Measurements from ENCODE around the gene PPM1E. TPM values are rescaled to one million over a fixed set of nuclear protein-coding genes. Genes with fewer than 3 reads are reported as not detected.
"Not testable (repeated sequence)": the region's sequence is repeated elsewhere in the genome, so short reads cannot be mapped to it uniquely, and the experiment has no call there.

Gene PPM1E
- total RNA-seq, 1 donor from 2014 or later, result 0.31 TPM

DNA sequence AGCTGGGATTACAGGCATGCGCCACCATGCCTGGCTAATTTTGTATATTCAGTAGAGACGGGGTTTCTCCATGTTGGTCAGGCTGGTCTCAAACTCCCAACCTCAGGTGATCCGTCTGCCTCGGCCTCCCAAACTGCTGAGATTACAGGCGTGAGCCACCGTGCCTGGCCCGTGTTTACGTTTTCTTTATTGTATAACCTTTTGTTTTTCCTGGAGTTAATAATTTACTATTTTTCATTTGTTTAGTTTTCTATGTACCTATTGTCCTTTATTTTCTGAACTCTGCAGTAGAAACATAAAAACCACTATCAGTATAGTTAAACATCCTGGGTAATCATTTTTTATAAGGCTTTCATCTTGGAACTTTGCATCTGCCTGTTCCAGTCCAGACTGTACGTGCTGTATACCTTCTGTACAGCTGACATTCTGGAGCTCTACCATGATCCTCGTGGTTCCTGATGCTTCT lies 73.6 kb downstream of the PPM1E start:
- Mint-ChIP-seq H3K4me1 (no peaks in the 10 kb centered on the region), H3K9me3 (peaks cover 18% of the 10 kb centered on the region), H3K4me3 (no peak overlapping the region), H3K27me3 (ENCODE audit: low read depth) (no peaks in the 10 kb centered on the region), H3K27ac (no peak overlapping the region), H3K36me3 (no peaks in the 10 kb centered on the region)
- TF ChIP-seq, protein P1, sequence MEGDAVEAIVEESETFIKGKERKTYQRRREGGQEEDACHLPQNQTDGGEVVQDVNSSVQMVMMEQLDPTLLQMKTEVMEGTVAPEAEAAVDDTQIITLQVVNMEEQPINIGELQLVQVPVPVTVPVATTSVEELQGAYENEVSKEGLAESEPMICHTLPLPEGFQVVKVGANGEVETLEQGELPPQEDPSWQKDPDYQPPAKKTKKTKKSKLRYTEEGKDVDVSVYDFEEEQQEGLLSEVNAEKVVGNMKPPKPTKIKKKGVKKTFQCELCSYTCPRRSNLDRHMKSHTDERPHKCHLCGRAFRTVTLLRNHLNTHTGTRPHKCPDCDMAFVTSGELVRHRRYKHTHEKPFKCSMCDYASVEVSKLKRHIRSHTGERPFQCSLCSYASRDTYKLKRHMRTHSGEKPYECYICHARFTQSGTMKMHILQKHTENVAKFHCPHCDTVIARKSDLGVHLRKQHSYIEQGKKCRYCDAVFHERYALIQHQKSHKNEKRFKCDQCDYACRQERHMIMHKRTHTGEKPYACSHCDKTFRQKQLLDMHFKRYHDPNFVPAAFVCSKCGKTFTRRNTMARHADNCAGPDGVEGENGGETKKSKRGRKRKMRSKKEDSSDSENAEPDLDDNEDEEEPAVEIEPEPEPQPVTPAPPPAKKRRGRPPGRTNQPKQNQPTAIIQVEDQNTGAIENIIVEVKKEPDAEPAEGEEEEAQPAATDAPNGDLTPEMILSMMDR (IDR thresholded peaks at IDR 0.05; ENCODE audit: unreplicated experiment), result no peak
- no peak for DNase-seq (ENCODE audit: low spot score in 2 of 2, unreplicated experiment in 2 of 2)

DNA sequence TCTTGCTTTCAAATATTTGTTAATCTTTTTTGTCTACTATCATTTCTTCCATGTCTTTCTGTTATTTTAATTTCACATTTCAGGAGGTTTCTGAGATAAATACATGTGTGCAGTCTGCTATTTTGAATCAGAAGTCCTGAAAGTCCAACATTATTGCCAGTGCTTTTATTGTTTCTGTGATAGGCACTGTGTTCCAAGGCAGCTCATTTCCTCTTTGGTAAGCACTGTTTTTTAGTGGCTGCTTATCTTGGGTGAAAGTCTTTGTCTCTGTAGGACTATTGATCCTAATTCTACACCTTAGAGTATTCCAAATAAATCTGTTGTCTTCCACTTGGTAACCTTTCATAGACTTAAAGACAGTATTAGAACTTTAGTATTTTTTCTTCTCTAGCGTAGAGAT lies 76.1 kb downstream of the PPM1E start:
- no peak for DNase-seq (ENCODE audit: low spot score in 2 of 2, unreplicated experiment in 2 of 2)
- Mint-ChIP-seq H3K4me1 (no peaks in the 10 kb centered on the region), H3K9me3 (peaks cover 18% of the 10 kb centered on the region), H3K36me3 (no peaks in the 10 kb centered on the region), H3K27ac (no peak overlapping the region), H3K4me3 (no peak overlapping the region), H3K27me3 (ENCODE audit: low read depth) (peaks cover 2% of the 10 kb centered on the region)
- TF ChIP-seq, protein P1 (IDR thresholded peaks at IDR 0.05; ENCODE audit: unreplicated experiment), result no peak

DNA sequence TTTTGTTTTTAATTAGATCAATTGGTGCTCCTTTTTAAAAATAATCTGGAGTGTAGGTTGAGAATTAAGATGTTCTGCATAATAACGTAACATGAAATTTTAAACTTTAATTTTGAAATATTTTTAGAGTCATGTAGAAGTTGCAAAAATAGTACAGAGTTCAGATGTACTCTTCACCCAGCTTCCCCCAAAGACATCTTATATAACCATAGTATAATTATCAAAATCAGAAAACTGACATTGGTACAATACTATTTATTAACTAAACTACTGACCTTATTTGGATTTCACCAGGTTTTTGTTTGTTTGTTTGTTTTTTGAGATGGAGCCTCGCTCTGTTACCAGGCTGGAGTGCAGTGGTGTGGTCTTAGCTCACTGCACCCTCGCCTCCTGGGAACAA lies 76.9 kb downstream of the PPM1E start:
- peaks cover 18% of the 10 kb centered on the region for H3K9me3 Mint-ChIP-seq
- H3K27me3 Mint-ChIP-seq (ENCODE audit: low read depth), result peaks cover 2% of the 10 kb centered on the region
- H3K4me3 Mint-ChIP-seq, result no peak overlapping the region
- DNase-seq (ENCODE audit: low spot score in 2 of 2, unreplicated experiment in 2 of 2), result no peak
- TF ChIP-seq, protein P1 (IDR thresholded peaks at IDR 0.05; ENCODE audit: unreplicated experiment), result no peak
- H3K4me1 Mint-ChIP-seq, result no peaks in the 10 kb centered on the region
- no peak overlapping the region for H3K27ac Mint-ChIP-seq
- H3K36me3 Mint-ChIP-seq, result no peaks in the 10 kb centered on the region

DNA sequence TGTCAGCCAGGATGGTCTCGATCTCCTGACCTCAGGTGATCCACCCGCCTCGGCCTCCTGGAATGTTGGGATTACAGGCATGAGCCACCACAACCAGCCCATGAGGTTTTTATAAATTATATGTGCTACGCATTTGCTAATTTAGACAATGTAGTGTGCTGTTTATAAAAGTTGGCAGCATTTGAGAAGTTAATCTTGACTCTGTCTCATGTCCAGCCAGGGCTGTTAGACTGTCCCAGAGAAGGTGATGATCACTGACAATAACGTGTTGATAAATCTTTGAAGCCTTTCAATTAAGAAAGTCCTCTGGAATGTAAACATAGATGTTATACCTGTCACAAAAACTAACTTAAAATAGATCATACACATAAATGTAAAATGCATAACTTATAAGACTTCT lies 82.0 kb downstream of the PPM1E start:
- Mint-ChIP-seq H3K36me3 (no peaks in the 10 kb centered on the region), H3K27me3 (ENCODE audit: low read depth) (peaks cover 4% of the 10 kb centered on the region), H3K4me3 (no peak overlapping the region)

DNA sequence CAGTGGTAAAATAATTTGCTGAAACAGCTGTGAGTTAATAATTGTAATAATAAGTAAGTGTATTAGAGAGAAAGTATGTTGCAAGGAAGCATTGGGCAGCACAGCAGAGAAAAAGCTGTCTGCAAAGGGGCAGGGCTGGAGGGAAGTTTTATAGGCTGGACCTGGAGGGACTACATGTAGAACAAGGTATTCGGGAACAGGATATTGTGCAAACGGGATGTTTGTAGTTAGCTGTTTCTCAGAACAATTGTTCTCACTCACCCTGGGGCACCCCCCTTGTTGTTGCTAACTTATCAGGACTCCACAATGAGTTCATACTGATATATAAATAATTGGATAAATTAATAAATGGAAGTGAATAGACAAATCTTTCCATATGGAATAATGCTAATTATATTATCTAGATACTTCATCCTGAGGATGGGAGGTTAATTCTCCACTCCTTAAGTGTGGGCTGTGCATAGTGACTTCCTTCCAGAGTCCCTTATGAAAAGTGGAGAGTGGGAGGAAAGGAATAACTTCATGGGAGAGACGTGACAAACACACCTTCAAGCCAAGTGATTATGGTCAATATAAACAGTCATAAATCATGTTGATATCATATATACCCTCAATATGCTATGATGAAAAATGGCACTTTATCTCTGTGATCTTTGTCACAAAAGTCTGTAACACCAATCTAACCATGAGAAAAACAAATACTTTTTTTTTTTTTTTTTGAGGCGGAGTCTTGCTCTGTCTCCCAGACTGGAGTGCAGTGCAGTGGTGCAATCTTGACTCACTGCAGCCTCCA lies 85.4 kb downstream of the PPM1E start:
- no peak overlapping the region for H3K27ac Mint-ChIP-seq
- no peaks in the 10 kb centered on the region for H3K36me3 Mint-ChIP-seq
- H3K4me1 Mint-ChIP-seq, result no peaks in the 10 kb centered on the region
- TF ChIP-seq, protein P1 (IDR thresholded peaks at IDR 0.05; ENCODE audit: unreplicated experiment), result no peak
- H3K27me3 Mint-ChIP-seq (ENCODE audit: low read depth), result peaks cover 2% of the 10 kb centered on the region
- peaks cover 4% of the 10 kb centered on the region for H3K9me3 Mint-ChIP-seq
- DNase-seq (ENCODE audit: low spot score in 2 of 2, unreplicated experiment in 2 of 2), result no peak
- no peak overlapping the region for H3K4me3 Mint-ChIP-seq

More for the DNA sequence above, 82.0 kb downstream of the PPM1E start:
- no peak for DNase-seq (ENCODE audit: low spot score in 2 of 2, unreplicated experiment in 2 of 2)
- Mint-ChIP-seq H3K4me1 (no peaks in the 10 kb centered on the region), H3K27ac (no peak overlapping the region), H3K9me3 (peaks cover 12% of the 10 kb centered on the region)
- TF ChIP-seq, protein P1 (IDR thresholded peaks at IDR 0.05; ENCODE audit: unreplicated experiment), result no peak

DNA sequence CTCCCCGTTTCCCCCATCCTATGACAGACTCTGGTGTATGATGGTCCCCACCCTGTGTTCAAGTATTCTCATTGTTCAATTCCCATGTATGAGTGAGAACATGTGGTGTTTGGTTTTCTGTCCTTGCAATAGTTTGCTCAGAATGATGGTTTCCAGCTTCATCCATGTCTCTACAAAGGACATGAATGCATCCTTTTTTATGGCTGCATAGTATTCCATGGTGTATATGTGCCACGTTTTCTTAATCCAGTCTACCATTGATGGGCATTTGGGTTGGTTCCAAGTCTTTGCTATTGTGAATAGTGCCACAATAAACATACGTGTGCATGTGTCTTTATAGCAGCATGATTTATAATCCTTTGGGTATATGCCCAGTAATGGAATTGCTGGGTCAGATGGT lies 90.8 kb downstream of the PPM1E start:
- not testable (repeated sequence) for H3K27ac Mint-ChIP-seq; H3K4me3 Mint-ChIP-seq; H3K27me3 Mint-ChIP-seq (ENCODE audit: low read depth); DNase-seq (ENCODE audit: low spot score in 2 of 2, unreplicated experiment in 2 of 2); H3K4me1 Mint-ChIP-seq; H3K36me3 Mint-ChIP-seq
- peaks cover 27% of the 10 kb centered on the region for H3K9me3 Mint-ChIP-seq

DNA sequence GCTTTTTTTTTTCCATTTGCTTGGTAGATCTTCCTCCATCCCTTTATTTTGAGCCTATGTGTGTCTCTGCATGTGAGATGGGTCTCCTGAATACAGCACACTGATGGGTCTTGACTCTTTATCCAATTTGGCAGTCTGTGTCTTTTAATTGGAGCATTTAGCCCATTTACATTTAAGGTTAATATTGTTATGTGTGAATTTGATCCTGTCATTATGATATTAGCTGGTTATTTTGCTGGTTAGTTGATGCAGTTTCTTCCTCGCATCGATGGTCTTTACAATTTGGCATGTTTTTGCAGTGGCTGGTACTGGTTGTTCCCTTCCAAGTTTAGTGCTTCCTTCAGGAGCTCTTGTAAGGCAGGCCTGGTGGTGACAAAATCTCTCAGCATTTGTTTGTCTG lies 94.5 kb downstream of the PPM1E start:
- not testable (repeated sequence) for H3K4me1 Mint-ChIP-seq; H3K27me3 Mint-ChIP-seq (ENCODE audit: low read depth); H3K27ac Mint-ChIP-seq; DNase-seq (ENCODE audit: low spot score in 2 of 2, unreplicated experiment in 2 of 2); H3K36me3 Mint-ChIP-seq; H3K4me3 Mint-ChIP-seq
- peaks cover 26% of the 10 kb centered on the region for H3K9me3 Mint-ChIP-seq

Measured in mesothelial cell of epicardium (in vitro differentiated cells).